Measurements from ENCODE around the gene PLEKHG3. TPM values are rescaled to one million over a fixed set of nuclear protein-coding genes. Genes with fewer than 3 reads are reported as not detected.

PLEKHG3 gene
- total and polyA plus RNA-seq, 10 of the 15 experiments (the other 5 are each of a cell fraction or from before 2014, with no cell fraction given), result 0.03 to 0.73 (median 0.07) TPM; not detected in 5

DNA sequence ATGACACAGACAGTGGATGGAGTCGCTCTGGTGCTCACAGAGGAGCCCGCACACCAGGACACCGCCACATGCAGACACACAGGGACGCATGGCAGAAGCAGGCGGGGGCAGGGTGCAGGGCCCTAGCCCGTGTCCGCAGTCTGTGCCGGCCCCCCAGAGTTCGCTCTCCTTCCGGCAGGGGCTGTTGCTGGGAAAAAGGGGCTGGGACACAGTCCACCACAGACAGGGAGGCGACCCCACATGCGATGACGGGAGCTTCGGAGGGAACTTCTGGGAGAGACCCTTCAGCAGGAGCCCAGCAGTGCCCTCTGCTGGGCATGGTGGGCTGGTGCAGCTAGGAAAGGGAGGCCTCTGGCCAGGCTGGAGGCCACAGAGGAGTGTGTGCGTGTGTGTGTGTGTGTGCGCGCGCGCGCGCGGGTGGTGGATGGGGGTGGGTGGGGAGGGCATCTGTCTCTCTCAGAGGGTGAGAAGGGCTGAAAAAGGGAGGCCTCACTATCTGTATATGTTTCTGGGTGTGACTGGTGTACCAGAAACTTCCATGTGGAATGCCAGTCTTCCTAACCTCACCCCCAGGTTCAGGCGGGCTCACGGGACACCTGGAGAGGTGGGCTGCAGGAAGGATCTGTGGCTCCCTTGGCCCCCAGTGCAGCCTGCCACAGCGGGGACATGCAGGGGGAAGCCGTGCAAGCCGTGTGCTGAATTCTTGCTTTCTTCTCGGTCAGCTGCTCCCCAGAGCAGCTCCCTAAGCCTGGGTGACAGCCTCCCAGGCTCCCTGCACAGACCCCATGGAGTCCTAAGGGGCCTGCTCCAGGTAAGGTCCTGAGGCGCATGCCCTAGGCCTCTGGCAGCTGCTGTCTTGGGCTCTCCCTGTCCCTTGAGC lies 60.7 kb downstream of the PLEKHG3 start (continued):
- TF ChIP-seq, protein P1, sequence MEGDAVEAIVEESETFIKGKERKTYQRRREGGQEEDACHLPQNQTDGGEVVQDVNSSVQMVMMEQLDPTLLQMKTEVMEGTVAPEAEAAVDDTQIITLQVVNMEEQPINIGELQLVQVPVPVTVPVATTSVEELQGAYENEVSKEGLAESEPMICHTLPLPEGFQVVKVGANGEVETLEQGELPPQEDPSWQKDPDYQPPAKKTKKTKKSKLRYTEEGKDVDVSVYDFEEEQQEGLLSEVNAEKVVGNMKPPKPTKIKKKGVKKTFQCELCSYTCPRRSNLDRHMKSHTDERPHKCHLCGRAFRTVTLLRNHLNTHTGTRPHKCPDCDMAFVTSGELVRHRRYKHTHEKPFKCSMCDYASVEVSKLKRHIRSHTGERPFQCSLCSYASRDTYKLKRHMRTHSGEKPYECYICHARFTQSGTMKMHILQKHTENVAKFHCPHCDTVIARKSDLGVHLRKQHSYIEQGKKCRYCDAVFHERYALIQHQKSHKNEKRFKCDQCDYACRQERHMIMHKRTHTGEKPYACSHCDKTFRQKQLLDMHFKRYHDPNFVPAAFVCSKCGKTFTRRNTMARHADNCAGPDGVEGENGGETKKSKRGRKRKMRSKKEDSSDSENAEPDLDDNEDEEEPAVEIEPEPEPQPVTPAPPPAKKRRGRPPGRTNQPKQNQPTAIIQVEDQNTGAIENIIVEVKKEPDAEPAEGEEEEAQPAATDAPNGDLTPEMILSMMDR (IDR thresholded peaks at IDR 0.05 in 2 of 3, conservative IDR thresholded peaks at IDR 0.05 in 1 of 3; ENCODE audit: control insufficient read depth in 2 of 3, extremely low read depth in 1 of 3, insufficient read depth in 1 of 3, low read depth in 3 of 3, low read length in 3 of 3), result peak; percentile 81 to 96 (median 85)
- TF ChIP-seq, protein P2, sequence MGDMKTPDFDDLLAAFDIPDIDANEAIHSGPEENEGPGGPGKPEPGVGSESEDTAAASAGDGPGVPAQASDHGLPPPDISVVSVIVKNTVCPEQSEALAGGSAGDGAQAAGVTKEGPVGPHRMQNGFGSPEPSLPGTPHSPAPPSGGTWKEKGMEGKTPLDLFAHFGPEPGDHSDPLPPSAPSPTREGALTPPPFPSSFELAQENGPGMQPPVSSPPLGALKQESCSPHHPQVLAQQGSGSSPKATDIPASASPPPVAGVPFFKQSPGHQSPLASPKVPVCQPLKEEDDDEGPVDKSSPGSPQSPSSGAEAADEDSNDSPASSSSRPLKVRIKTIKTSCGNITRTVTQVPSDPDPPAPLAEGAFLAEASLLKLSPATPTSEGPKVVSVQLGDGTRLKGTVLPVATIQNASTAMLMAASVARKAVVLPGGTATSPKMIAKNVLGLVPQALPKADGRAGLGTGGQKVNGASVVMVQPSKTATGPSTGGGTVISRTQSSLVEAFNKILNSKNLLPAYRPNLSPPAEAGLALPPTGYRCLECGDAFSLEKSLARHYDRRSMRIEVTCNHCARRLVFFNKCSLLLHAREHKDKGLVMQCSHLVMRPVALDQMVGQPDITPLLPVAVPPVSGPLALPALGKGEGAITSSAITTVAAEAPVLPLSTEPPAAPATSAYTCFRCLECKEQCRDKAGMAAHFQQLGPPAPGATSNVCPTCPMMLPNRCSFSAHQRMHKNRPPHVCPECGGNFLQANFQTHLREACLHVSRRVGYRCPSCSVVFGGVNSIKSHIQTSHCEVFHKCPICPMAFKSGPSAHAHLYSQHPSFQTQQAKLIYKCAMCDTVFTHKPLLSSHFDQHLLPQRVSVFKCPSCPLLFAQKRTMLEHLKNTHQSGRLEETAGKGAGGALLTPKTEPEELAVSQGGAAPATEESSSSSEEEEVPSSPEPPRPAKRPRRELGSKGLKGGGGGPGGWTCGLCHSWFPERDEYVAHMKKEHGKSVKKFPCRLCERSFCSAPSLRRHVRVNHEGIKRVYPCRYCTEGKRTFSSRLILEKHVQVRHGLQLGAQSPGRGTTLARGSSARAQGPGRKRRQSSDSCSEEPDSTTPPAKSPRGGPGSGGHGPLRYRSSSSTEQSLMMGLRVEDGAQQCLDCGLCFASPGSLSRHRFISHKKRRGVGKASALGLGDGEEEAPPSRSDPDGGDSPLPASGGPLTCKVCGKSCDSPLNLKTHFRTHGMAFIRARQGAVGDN (IDR thresholded peaks at IDR 0.05), result 0 out of 2 replicates have a peak, but pooled peaks have one; percentile 24
- TF ChIP-seq NBN (IDR thresholded peaks at IDR 0.05) (peak; percentile 31; the same call in 1 of the 2 replicates), RB1 (IDR thresholded peaks at IDR 0.05; ENCODE audit: borderline replicate concordance) (peak; percentile 48; the same call in 1 of the 2 replicates), BHLHE40 (IDR thresholded peaks at IDR 0.05; ENCODE audit: borderline replicate concordance in 1 of 2, low read depth in 2 of 2, low read length in 1 of 2) (peak in 1 of 2 experiments; percentile 9; a peak in 1 of 4 replicates), MTA3 (IDR thresholded peaks at IDR 0.05; ENCODE audit: borderline replicate concordance, low read length) (no peak)
- TF ChIP-seq, protein P3, sequence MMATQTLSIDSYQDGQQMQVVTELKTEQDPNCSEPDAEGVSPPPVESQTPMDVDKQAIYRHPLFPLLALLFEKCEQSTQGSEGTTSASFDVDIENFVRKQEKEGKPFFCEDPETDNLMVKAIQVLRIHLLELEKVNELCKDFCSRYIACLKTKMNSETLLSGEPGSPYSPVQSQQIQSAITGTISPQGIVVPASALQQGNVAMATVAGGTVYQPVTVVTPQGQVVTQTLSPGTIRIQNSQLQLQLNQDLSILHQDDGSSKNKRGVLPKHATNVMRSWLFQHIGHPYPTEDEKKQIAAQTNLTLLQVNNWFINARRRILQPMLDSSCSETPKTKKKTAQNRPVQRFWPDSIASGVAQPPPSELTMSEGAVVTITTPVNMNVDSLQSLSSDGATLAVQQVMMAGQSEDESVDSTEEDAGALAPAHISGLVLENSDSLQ (IDR thresholded peaks at IDR 0.05), result no peak
